ENCODE data around the gene RUNX1.

GRCh38 chr21:34970566-34970965, 78.5 kb downstream of the RUNX1 start:
- no peak for TF ChIP-seq CTCF (IDR thresholded peaks at IDR 0.05)
- no peak for TF ChIP-seq POLR2A (IDR thresholded peaks at IDR 0.05)

All from right lobe of liver (tissue), 4 donors.